Progenitor cell of endocrine pancreas (in vitro differentiated cells): Measurements from ENCODE around the gene ACTN2. TPM values are rescaled to one million over a fixed set of nuclear protein-coding genes. Genes with fewer than 3 reads are reported as not detected.
A peak's percentile ranks its signal among the peaks of the same experiment; 100 is the strongest.

Experiments
- DNase-seq: peaks from one replicate; pipeline ENCODE4 v3.0.0; 2021; ENCODE audit warnings: low spot score; ENCODE audit not compliant: unreplicated experiment
- H3K27ac Mint-ChIP-seq: 2 replicates; pipeline ENCODE4 v1.8.0; 2021; ENCODE audit warnings: mild to moderate bottlenecking, moderate library complexity, mixed read lengths
- H3K27me3 Mint-ChIP-seq: 2 replicates; pipeline ENCODE4 v1.8.0; 2021; ENCODE audit warnings: mixed read lengths
- H3K36me3 Mint-ChIP-seq: 2 replicates; pipeline ENCODE4 v1.8.0; 2022; ENCODE audit warnings: mixed read lengths; ENCODE audit not compliant: insufficient read depth
- H3K4me1 Mint-ChIP-seq: 2 replicates; pipeline ENCODE4 v1.8.0; 2021; ENCODE audit warnings: low read depth, mixed read lengths
- H3K4me3 Mint-ChIP-seq: 2 replicates; pipeline ENCODE4 v1.8.0; 2021; ENCODE audit warnings: low read depth, mild to moderate bottlenecking, moderate library complexity, mixed read lengths
- H3K9me3 Mint-ChIP-seq: 2 replicates; pipeline ENCODE4 v1.8.0; 2021; ENCODE audit warnings: low read depth, mixed read lengths
- total RNA-seq: library from RNA; stranded (reverse); gene quantifications from 2 replicates; pipeline ENCODE4 v1.2.1, GENCODE V29; 2021
- TF ChIP-seq, protein P1 (sequence below): fragments of 200-600 bp; sonication (generic); IDR thresholded peaks from one replicate; pipeline ENCODE4 v1.5.0; 2021; ENCODE audit warnings: antibody characterized with exemption, mild to moderate bottlenecking; ENCODE audit not compliant: unreplicated experiment

ACTN2 gene
- total RNA-seq, 1 donor from 2014 or later, result 0.10 TPM

DNA sequence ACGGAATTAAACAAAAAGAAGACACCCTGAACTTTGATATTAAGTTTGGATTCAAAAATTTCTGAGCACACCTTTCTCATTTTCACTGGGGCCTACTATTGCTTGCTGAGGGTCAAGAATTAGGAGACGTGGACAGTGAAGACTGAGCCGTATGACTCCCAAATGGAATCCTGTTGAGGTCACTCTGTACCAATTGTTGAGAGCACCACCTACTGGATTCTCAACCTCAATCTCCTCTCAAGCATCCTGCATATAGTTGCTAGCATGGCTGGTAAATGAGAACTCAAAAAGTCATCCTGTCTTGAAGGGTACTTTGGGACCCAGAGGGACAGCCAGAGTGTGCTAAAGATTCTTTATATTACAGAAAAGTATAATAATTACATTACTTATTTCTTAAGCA is 88.6 kb downstream of the ACTN2 start:
- no peak overlapping the region for H3K27ac Mint-ChIP-seq
- peaks cover 8% of the 10 kb centered on the region for H3K27me3 Mint-ChIP-seq
- peaks cover 16% of the 10 kb centered on the region for H3K9me3 Mint-ChIP-seq
- no peak overlapping the region for H3K4me3 Mint-ChIP-seq
- peaks cover 2% of the 10 kb centered on the region for H3K4me1 Mint-ChIP-seq
- DNase-seq, result no peak
- no peaks in the 10 kb centered on the region for H3K36me3 Mint-ChIP-seq
- TF ChIP-seq, protein P1, sequence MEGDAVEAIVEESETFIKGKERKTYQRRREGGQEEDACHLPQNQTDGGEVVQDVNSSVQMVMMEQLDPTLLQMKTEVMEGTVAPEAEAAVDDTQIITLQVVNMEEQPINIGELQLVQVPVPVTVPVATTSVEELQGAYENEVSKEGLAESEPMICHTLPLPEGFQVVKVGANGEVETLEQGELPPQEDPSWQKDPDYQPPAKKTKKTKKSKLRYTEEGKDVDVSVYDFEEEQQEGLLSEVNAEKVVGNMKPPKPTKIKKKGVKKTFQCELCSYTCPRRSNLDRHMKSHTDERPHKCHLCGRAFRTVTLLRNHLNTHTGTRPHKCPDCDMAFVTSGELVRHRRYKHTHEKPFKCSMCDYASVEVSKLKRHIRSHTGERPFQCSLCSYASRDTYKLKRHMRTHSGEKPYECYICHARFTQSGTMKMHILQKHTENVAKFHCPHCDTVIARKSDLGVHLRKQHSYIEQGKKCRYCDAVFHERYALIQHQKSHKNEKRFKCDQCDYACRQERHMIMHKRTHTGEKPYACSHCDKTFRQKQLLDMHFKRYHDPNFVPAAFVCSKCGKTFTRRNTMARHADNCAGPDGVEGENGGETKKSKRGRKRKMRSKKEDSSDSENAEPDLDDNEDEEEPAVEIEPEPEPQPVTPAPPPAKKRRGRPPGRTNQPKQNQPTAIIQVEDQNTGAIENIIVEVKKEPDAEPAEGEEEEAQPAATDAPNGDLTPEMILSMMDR, result peak; percentile 35

DNA sequence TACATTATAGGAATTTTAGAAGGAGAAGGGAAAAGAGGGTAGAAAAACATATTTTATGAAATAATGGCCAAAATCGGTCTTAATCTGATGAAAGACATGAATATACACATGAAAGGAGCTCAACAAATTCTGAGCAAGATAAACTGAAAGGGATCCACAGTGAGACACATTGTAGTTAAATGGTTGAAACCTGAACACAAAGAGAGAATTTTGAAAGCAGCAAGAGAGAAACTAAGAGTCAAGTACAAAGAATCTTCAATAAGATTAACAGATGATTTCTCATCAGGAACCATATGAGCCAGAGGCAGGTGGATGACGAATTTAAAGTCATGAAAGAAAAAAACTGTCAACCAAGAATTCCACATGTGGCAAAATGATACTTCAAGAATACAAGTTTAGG is 93.0 kb downstream of the ACTN2 start:
- H3K4me1 Mint-ChIP-seq, result no peaks in the 10 kb centered on the region
- no peak overlapping the region for H3K4me3 Mint-ChIP-seq
- H3K27me3 Mint-ChIP-seq, result peaks cover 9% of the 10 kb centered on the region
- H3K27ac Mint-ChIP-seq, result no peak overlapping the region
- peaks cover 16% of the 10 kb centered on the region for H3K9me3 Mint-ChIP-seq
- no peak for DNase-seq
- H3K36me3 Mint-ChIP-seq, result no peaks in the 10 kb centered on the region
- TF ChIP-seq, protein P1, result no peak

DNA sequence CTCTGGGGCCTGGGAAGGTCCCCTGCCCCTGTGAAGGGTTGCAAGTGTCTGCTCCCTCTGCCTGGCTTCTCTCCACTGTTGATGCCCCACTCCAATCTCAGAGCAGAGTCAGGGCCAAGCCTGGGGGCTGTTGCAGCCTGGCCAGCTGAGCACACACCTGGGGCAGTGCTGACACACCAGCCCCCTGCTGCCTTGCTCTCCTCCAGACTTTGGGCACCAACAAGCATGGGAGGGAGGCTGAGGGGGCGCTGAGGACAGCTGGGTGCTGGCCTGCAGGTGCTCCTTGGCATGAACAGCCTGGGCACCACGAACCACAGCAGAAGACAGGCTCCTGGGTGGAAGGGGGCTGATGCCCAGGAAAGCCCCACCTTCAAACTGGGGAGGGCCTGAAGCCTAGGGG is 99.2 kb downstream of the ACTN2 start:
- Mint-ChIP-seq H3K4me3 (no peak overlapping the region), H3K27ac (no peak overlapping the region), H3K27me3 (peaks cover 7% of the 10 kb centered on the region), H3K36me3 (no peaks in the 10 kb centered on the region), H3K9me3 (no peaks in the 10 kb centered on the region), H3K4me1 (no peaks in the 10 kb centered on the region)
- TF ChIP-seq, protein P1, result no peak
- no peak for DNase-seq

DNA sequence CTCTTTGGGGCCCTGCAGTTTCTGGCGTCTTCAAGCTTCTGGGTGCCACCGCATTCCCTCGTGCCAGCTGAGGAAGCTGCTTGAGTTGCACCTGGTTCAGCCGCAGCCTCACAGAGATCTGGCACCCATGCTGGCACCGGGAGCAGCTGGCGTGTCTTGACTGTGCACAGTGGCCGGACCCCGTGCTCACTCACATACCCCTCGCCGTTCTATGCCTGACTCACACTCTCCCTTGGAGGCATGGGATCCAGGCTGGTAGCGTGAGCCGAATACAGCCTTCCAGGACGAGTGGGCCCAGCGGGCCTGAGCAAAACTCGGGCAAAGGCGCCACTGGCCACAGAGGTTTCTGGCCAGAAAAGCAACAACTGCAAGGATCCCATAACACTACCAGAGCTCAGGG is 100.2 kb downstream of the ACTN2 start:
- Mint-ChIP-seq H3K4me1 (peaks cover 2% of the 10 kb centered on the region), H3K36me3 (no peaks in the 10 kb centered on the region), H3K4me3 (no peak overlapping the region), H3K27ac (no peak overlapping the region), H3K27me3 (peaks cover 5% of the 10 kb centered on the region), H3K9me3 (no peaks in the 10 kb centered on the region)
- DNase-seq, result no peak
- TF ChIP-seq, protein P1, result no peak

DNA sequence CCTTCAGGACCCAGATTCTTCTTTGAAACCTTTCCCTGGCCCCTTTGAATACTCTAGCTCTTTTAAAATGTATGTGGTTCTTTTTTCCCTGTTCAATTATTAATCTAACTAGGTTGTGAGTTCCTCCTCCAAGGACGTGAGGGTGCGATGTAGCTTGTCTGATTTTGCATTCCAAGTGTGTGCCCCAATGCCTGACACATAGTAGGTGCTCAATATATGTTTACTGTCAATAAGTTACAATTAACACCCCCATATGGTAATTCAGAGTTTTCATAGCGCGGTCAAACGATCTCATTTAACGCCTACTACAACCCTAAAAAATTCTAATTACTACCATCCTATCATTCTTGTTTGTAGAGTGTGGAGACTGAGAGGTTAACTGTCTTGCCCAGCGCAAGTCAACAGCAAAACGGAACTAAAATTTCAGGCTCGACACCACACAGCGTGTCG is 108.3 kb downstream of the ACTN2 start:
- Mint-ChIP-seq H3K27me3 (peaks cover 9% of the 10 kb centered on the region), H3K36me3 (no peaks in the 10 kb centered on the region), H3K9me3 (no peaks in the 10 kb centered on the region), H3K27ac (peak overlapping the region; percentile 82), H3K4me1 (peaks cover 14% of the 10 kb centered on the region), H3K4me3 (peak overlapping the region; percentile 87)
- no peak for DNase-seq
- TF ChIP-seq, protein P1, result no peak
